KBM-7 (cell line): ENCODE results near the gene MGST2.
A peak's percentile ranks its signal among the peaks of the same experiment; 100 is the strongest.
"Not testable (repeated sequence)": the region's sequence is repeated elsewhere in the genome, so short reads cannot be mapped to it uniquely, and the experiment has no call there.

Experiments used
- DNase-seq: peaks from one replicate; pipeline ENCODE4 v3.0.0-alpha.2; 2015
- in situ Hi-C: fragments of 300-500 bp; cut with MboI; formaldehyde crosslinking; loops from 2 replicates; pipeline ENCODE4 v1.14.3; 2020; ENCODE audit warnings: low sequenced_read_pairs, low pct_unique_long_range_greater_than_20kb, mixed read lengths

The MGST2 gene

DNA sequence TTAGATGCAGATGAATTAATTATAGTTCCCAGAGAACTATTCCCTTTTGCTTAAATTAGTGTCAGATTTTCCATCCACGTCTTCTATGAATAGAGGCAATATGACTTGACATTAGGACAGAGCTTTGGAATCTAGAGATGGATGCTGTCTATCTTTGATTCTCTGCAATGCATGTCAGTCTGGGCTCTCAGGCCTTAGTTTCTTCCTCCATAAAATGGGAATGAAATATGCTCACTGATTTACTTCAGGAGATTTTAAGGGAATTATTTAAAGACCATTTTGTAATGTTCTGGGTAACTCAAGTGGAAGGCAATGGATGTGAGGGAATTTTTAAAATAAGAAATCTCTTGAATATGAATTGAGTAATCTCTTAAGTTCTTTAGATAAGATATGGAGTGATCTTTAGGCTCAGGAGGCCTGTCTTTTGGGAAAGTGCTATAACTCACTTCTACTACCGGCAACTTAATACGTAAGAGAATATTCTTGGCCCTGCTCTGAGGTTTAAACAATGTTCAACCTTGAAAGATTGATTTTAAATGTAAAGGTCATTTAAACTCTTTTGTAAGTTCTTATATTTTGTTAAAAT, 29.0 kb downstream of the MGST2 start:
- no peak for DNase-seq
- in situ Hi-C loops, result no loop called here

DNA sequence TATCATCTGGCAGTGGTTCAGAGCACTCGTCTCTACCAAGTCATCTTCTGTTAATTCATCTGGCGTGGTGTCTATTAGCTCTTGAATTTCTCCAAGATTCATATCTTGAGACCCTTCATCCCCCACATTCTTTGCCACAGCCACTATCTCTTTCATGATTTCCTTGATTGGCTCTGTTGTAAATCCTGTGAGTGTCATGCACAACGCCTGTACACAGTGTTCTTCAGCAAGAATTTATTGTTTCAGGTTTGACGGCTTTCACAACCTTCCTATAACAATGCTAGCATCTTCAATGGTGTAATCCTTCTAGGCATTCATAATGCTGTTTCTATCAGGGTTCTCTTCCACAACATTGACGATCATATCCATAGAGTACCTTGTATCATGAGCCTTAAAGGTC, 30.9 kb downstream of the MGST2 start:
- in situ Hi-C loops, result no loop called here
- DNase-seq, result no peak

DNA sequence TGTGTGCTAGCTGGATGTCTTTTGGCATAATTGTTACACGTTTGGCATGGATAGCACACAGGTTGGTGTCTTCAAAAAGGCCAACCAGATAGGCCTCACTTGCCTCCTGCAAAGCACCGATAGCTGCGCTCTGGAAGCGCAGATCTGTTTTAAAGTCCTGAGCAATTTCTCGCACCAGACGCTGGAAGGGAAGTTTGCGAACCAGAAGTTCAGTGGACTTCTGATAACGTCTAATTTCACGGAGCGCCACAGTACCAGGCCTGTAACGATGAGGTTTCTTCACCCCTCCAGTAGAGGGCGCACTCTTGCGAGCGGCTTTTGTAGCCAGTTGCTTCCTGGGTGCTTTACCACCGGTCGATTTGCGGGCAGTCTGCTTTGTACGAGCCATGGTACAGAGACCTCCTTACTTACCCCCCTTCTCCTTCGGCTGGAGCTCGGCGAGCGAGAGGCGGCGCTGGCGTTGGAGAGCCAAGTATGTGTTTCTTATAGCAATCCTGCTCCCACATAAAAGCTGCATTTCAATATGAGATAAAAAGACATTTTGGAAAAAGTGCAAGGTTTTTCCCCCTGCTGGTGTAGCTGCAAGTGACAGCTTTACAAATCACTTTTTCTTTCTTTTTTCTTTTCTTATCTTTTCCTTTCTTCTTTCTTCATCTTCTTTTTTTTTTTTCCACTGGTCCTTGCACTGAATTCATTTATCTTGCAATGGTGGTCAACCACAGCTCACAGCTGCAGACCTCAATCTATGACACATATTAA, 32.7 kb downstream of the MGST2 start:
- in situ Hi-C loops, DNase-seq: not testable (repeated sequence)

DNA sequence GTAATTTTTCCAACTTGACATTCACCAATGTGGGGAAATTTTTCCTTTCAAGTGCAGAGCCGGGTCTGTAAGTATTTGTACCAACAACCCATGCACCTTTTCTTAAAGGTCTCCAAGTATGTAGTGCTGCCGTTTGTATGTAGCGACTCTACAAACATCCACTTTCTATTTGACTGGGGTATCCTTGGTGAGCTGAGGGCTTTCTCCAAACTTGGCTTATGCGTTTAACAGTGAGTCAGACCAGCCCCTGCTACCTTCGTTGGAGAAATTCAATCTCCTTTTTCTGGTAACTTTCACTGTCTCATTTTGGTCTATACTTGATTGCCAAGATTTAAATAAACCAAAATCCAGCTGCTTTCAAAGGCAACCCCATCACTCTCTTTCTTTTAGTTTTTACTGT, 34.9 kb downstream of the MGST2 start:
- DNase-seq, result no peak

GRCh38 chr4:139704915-139705485, 39.4 kb downstream of the MGST2 start:
- peak; percentile 42 for DNase-seq
- in situ Hi-C loops, result no loop called here

More for the DNA sequence above, 34.9 kb downstream of the MGST2 start:
- in situ Hi-C loops, result no loop called here

- in situ Hi-C loops, result no loop called here
Measured at GRCh38 chr4:139709660-139710059, 44.0 kb downstream of the MGST2 start.

DNA sequence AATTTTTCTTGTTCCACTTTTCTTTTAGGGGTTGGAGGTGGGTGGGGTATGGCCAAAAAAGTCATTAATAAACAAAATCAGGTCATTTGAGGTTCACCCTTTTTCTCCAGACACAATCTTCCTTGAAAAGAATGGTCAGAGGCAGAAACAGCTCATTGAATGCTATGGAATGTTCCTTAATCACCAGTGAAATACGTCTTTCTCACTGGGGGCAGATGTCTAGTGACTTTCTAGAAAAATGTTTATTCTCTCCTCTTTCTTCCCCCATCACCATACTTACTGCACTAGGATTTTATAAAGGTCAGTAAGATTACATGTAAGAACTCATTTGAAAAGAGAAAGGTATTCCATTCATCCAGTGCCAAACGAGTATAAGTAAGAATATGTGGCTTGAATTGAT, 44.5 kb downstream of the MGST2 start:
- in situ Hi-C loops, result no loop called here
- DNase-seq, result no peak

More at GRCh38 chr4:139709660-139710059, 44.0 kb downstream of the MGST2 start:
- no peak for DNase-seq

GRCh38 chr4:139711461-139711860, 45.8 kb downstream of the MGST2 start:
- no peak for DNase-seq
- in situ Hi-C loops, result no loop called here

GRCh38 chr4:139712882-139713281, 47.3 kb downstream of the MGST2 start:
- in situ Hi-C loops, result no loop called here
- DNase-seq, result no peak

DNA sequence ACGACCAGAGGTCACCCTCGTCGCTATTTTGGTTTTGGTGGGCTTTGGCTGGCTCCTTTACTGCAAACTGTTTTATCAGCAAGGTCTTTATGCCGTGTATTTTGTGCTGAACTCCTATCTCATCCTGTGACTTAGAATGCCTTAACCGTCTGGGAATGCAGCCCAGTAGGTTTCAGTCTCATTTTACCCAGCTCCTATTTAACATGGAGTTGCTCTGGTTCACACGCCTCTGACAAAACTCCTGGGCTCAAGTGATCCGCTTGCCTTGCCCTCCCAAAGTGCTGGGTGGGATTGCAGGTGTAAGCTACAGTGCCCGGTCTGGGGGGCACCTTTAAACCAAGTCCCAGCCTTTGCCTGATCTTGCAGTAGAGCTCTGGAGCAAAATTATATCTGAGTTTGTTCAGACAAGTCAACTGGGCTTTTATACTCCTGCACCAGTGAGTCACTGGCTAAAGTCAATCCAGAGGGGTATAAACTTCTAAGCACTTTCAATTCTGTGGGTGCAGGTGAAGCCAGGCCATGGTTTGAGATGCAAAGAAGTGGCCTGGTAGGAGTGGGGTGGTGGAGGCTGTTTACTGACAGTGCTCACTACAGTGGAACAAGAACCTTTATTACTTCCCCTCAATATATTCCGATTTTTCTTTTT, 50.2 kb downstream of the MGST2 start:
- in situ Hi-C loops, result no loop called here
- no peak for DNase-seq

DNA sequence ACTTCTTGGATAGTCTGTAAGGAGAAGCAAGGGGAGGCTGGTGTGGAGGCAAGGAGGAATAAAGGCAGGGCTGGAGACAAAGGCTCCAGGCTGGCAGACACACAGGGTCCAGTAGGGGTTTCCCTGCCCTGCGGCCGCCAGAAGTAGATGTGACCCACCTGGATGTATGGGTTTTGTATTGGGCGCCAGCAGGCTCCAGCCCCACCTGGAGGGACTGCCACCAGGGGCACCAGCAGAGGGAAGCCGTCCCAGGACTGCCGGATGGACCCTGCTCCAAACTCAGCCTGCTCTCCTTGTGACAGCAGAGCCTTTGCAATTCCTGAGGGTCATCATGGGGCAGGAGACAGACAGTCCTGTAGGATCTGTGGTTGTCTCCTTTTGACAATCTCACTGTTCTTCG, 52.7 kb downstream of the MGST2 start:
- DNase-seq, result no peak
- in situ Hi-C loops, result no loop called here

- in situ Hi-C loops, result no loop called here
- no peak for DNase-seq
Measured at GRCh38 chr4:139718833-139719232, 53.2 kb downstream of the MGST2 start.

DNA sequence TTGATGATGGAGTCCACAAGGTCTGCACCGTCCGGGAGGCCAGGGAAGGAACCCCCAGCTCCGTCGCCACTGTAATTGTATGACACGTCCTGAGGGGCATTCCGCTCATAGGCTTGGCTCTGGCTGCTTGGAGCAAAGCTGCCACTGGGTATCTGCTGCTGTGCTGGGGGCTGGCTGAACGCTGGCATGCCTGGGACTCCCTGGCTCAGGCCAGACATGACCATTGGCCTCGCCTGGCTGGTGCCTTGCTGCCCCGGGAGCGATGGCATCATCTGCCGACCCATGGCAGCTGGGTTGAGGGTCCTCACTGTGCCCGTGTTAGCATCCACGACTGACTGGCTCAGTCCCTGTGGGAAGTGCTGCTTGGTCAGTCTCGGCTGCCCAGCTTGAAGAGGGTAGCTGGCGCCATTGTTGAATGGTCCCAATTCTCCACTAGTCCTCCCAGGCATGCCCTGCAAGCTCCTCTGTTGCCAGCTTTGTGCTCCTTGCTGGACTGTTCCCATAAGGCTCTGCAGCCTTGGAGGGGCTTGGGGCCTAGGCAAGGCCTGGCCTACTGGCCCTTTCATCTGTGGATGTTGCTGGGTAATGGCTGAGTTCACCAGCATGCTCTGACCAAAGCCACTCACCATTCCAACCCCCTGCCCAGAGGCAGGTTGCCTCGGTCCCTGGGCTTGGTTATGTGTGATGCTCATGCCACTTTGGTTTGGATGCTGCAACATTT, 53.9 kb downstream of the MGST2 start:
- no peak for DNase-seq
- in situ Hi-C loops, result no loop called here

DNA sequence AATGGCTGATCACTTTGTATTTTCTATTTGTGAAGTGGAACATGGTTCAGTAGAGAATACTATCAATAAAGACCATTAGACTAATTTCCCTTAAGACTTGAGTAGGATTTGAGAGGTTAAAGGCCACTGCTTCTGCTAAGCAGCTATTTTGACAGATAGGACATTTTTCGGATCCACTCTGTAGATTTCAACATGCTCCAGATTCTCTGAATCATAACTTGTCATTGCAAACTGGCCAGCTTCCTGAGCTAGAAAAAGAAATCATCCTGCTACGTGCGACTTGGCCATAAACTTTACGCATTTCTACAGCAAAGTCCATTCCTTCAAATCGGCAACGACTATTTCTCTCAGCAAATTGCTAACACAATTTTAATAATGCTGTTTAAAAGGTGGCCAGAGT, 55.2 kb downstream of the MGST2 start:
- in situ Hi-C loops, result no loop called here
- DNase-seq, result no peak

DNA sequence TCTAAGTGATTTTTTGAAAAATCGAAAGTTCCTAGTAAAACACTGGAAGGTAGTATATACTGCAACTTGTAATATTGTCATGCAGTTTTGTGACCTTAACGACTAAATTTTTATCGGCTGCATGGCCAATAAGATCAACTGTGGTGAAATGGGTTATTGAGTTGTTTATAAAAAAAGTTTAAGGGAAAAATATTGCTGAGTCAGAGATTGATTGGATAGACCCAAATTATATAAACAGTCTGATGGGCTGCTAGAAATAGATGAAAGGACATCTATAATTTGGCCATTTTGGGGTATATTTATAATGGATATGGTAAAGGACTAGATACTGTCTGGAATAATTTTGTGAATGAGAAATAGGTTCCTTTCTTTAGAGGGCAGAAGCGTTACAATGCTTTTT, 56.2 kb downstream of the MGST2 start:
- in situ Hi-C loops, result no loop called here
- no peak for DNase-seq

- DNase-seq, result no peak
- in situ Hi-C loops, result no loop called here
Measured at GRCh38 chr4:139725236-139725635, 59.6 kb downstream of the MGST2 start.

DNA sequence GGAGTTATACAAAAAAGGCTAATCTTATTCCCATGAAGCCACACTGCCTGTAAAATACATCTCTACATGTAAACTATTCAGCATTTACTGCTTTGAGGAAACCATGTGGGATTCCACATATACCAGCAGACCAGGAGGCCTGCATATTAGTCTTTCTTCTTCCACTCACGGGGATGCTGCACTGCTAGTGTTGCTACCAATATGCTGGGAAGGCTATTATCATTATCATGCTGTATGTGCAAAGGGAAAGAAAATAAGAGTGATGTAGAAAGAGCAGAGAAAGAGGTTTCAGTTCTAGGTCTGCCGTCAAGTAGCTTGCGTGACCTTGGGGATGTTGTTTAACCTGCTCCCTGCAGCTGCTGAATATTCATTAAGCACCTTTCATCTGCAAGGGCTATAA, 61.0 kb downstream of the MGST2 start:
- in situ Hi-C loops, result no loop called here
- DNase-seq, result no peak

- in situ Hi-C loops, result no loop called here
- DNase-seq, result no peak
Measured at GRCh38 chr4:139728146-139728545, 62.5 kb downstream of the MGST2 start.

- no peak for DNase-seq
- in situ Hi-C loops, result no loop called here
Measured at GRCh38 chr4:139728840-139729239, 63.2 kb downstream of the MGST2 start.
